Left ventricle myocardium superior (tissue), 1 donor: ENCODE results near the gene COL24A1. TPM values are rescaled to one million over a fixed set of nuclear protein-coding genes. Genes with fewer than 3 reads are reported as not detected.
"Not testable (repeated sequence)": the region's sequence is repeated elsewhere in the genome, so short reads cannot be mapped to it uniquely, and the experiment has no call there.

Source experiments
- ATAC-seq: fragments of 200-7000 bp; cut with Tn5 transposase; one replicate; pipeline ENCODE4 v1.9.1; 2020; ENCODE audit warnings: mild to moderate bottlenecking, moderate library complexity
- DNase-seq: peaks from one replicate; pipeline ENCODE4 v3.0.0-alpha.2; 2020
- intact Hi-C: fragments of 100-400 bp; cut with micrococcal nuclease; formaldehyde crosslinking; loops from one replicate; pipeline ENCODE4 v1.11.0; 2022
- total RNA-seq: library from RNA; stranded (reverse); fragmentation: NEBNext Ultra II Directional; extraction: Animal tissue kit (Norgen Biotek cat#: 25700); gene quantifications from one replicate; pipeline ENCODE4 v1.2.1, GENCODE V29; 2021
- donor health status: DM: no; HTN: yes; CAD: no; lungs with severe emphysema.

Gene COL24A1
- total RNA-seq, 1 donor from 2014 or later = 0.82 TPM

DNA sequence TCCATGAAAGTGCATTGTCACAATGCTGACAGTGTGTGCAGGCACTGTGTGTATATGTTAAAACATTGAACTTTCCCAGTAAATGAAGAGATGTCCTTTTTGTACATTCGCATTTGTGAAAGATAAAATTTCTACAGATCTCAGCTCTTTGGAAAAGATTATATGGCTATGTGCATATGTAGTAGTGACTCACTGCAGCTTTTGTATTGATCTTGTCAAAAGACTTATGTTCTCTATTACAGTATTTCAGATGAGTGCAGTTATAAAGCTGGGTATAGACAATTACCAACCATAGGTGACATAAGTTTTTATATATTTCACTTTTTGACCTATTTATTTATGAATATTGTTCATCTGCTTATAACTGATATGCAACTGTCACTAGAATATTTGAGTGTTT is 212.6 kb downstream of the COL24A1 start:
- ATAC-seq = no peak
- intact Hi-C loops = no loop called here
- no peak for DNase-seq

DNA sequence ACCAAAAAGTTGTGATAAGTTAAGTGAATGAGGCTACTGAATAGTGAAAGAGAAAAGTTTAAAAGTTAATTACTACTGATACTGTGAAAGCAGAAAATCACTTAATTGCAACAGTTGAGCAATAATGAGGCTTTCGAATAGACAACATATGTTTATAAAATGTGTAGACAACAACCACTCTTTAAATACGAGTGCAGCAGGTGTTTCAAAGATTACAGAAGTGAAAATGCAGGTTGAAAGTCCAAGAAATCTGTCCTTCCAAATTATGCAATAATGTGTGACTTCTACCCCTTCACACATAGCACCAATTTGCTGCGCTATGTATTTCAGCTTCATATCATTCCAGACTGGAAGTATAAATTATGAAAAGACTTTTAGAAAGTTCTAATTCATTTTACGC is 213.0 kb downstream of the COL24A1 start:
- ATAC-seq = no peak
- DNase-seq = no peak
- intact Hi-C loops = no loop called here

DNA sequence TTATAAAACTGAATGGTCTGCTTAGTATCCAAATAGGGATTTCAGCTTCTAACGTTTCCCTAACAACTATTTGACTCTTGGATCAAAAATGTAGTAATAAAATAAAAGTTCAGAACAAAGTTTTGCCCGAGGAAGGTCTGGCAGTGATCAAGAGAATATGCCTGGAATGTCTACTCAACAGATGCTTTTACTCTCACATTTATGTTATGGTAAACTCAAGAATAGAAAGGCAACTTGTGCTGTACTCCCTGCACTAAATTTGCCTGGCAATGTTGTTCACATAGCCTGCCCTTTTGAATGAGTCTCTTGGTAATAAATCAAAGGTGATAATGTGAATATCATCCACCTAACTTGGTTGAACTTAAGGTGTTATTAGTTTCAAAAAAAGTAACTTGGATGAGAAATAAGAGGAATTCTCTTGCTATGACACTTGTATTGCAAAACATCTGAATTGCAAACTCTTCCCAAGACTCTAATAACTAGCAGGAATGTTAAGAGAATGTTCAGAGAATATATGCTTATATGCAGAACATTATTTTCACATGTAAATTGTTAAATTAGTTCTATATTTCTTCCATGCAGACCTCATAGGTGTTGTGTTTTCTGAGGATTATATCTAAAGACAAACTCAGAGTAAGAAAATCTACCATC is 215.8 kb downstream of the COL24A1 start:
- intact Hi-C loops = no loop called here
- no peak for DNase-seq
- no peak for ATAC-seq

DNA sequence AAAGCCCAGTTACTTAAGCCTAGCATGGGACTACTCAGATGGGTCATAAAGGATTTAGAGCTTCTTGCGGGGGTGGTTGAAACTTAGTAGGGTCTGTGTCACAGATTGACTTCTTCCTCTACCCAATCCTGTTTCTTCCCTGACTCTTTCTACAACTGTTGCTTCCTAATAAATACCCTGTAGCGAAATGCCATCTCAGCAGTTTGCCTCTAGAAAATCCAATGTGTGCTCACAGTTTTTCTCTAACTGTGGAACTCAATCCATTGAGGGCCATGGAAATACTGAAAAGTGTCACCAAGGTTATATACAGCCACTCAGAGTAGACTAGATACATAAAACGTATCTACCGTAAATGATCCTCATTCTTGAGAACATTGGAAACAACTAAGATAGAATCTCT is 217.7 kb downstream of the COL24A1 start:
- no peak for ATAC-seq
- DNase-seq = no peak
- intact Hi-C loops = no loop called here

DNA sequence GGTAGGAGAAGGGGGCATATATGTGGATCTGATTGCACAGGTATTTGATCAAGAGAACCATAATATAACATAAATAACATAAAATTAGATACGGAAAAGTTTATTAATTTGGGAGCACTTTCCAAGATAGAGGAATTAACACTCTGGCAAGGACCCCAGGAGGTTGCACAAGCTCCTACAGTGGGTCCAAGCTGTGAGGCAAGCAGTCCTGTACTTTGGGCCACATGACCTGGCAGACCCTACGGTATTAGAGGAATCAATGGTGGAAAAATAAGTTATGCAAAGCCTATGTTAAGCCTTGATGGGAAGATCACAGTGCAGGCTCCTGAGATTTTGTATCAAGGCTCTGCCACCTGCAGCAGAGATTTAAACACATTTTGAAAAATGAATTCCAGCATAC is 220.1 kb downstream of the COL24A1 start:
- DNase-seq = peak; percentile 43
- intact Hi-C loops = no loop called here
- ATAC-seq = peak; percentile 78

DNA sequence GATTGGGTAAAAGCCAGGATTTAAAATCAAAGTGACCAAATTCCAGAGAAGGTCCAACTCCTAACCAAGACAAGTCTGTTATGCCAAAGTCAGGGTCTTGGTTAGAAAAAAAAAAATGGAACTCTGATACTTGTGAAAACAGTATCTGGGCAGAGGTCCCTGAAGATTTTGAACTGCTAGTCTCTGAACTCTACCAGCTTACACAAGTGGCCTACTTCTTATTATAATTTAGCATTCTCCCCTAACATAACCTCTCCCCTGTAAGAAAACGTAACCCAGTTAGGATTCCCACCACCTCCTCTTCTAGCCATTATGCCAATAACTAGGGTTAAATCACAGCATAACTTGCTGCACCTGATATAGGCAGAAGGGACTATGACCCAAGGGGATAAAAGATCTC is 220.5 kb downstream of the COL24A1 start:
- ATAC-seq (no peak), DNase-seq (no peak)
- intact Hi-C loops = no loop called here

DNA sequence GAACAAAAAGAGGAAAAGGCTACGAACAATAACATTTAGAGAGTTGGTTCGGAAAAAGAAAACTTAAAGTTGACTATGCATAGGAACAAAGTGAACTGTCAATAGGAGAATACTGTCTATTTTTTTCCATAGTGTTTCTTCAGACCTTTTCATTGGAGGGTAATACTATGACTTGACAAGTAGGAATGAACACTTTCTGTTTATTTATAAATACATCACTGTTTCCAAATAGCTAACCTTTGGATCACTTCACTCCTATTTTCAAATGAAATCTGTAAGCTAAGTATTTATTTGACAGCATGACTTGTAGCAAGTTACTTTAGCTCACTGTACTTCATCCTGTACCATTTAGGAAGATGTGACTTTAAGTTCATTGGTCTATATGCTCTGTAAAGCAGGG is 221.3 kb downstream of the COL24A1 start:
- DNase-seq = no peak
- no peak for ATAC-seq
- intact Hi-C loops = no loop called here

DNA sequence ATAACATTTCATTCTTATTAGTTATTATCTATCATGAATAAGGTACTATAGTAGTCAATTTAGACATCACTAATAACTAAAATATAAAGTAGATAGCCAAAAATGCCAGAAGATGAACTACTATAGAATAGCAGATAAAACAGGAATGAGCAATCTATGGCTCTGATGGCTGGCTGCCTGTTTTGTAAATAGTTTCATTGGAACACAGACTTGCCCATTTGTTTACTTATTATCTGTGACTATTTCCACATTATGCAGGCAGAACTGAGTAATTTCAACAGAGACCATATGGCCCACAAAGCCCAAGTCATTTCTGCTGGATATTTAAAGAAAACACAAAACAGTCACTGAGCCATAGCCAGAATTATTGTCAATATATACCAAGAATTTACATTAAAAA is 222.1 kb downstream of the COL24A1 start:
- intact Hi-C loops = no loop called here
- DNase-seq (no peak), ATAC-seq (no peak)

DNA sequence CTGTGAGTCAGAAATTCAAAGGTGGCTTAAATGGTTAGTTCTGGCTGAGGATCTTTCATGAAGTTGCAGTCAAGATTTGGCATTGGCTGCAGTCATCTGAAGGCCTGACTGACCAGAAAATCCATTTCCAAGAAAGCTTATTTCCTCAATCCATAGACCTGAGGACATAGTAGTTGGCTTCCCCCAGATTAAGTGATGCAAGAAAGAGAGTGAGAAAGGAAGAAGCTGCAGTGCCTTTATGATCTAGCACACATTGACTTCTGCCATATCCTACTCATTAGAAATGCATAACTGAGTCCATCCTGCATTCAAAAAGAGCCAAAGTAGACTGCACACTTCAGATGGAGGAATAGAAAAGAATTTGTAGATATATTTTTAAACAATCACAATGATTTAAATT is 222.6 kb downstream of the COL24A1 start:
- intact Hi-C loops = no loop called here
- DNase-seq (no peak), ATAC-seq (peak; percentile 48)

DNA sequence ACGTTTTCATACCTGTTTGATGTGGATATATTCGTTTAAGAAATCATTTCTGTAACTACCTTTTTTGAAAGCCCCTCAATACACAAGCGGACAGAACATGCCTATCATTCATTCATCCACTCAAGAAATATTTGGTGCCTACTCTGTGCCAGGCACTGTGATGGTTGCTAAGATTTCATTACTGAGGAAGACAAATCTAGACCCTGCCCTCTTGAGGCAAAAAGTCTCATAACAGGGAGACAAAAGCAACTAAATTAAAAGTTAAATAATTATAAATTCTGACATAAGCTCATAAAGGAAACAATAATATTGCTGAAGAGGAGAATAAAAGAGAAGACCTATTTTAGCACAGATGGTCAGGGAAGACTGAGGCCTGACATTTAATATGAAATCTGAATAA is 244.8 kb downstream of the COL24A1 start:
- intact Hi-C loops = no loop called here
- no peak for ATAC-seq
- DNase-seq = no peak

DNA sequence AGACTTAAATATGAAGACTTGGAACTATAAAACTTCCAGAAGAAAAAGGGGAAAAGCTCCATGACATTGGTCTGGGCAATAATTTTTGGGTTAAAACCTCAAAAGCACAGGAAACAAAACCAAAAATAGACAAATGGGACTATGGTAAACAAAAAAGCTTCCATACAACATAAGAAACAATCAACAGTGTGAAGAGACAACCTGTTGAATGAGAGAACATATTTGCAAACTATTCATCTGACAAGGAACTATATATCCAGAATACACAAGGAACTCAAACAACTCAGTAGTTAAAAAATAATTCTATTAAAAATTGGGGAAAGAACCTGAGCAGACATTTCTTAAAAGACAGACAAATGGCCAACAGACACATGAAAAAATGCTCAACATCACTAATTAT is 255.7 kb downstream of the COL24A1 start:
- DNase-seq (no peak), ATAC-seq (no peak)
- intact Hi-C loops = no loop called here

DNA sequence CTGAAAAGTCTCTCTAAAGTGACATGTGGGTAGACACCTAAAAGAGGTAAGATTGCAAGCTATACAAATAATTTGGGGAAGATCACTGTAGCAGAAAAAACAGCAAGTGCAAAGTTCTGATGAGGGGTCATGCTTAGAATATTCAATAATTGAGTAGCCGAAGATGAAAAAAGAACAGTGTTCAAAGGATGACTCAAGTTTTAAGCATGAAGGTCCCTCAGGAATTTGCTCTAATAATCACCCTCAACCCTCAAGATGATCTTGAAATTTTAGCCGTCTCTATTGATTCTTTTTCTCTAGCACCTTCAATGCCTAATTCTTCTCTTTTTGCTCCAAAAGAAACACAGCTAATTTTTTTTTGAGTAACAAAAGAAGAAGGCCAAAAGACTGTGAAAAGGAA is 257.7 kb downstream of the COL24A1 start:
- intact Hi-C loops = no loop called here
- ATAC-seq = no peak
- DNase-seq = no peak

DNA sequence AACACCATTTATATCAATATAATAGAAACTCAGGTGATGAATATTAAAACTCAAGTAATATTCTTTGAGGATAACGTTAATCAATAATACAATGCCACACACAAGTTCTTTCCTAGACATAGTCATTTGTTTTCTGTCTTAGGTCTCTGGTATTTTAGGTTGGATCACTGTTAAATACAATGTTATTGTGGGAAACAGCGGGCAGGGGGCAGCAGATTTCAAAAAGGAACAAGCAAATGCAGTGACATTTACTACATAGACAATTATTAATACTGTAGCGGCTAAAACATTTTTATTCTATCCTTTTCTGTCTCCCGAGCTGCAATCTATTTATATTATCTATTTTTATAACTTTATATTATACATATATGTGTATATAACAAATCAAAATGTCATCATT is 261.9 kb downstream of the COL24A1 start:
- DNase-seq (peak; percentile 33), ATAC-seq (no peak)
- intact Hi-C loops = no loop called here

DNA sequence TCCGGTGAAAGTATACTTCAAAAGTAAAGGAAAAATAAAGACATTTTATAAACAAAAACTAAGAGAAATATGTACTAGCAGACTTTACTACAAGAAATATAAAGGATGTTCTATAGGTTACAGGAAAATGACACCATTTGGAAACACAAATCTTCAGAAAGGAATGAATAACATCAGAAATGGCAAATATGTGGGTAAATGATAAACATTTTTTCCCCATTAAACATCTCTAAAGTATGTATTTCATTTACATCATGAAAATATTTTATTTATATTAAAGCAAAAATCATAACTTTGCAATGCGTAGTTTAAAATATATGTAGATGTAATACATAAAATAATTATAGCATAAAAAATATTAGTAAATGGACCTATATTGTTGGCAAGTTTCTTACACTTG is 264.2 kb downstream of the COL24A1 start:
- no peak for DNase-seq
- ATAC-seq = no peak
- intact Hi-C loops = no loop called here

DNA sequence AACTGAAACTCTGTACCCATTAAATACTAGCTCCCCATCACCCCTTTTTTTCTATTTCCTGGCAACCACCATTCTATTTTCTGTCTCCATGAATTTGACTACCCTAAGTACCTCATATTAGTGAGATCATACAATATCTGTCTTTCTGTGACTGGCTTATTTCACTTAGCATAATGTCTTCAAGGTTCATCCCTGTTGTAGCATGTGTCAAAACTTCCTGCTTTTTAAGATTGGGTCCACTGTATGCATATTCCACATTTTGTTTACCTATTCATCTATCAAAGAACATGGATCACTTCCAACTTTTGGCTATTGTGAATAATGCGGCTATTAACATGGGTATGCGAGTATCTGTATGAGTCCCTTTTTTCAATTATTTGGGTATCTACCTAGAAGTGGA is 266.7 kb downstream of the COL24A1 start:
- no peak for DNase-seq
- ATAC-seq = no peak
- intact Hi-C loops = no loop called here

DNA sequence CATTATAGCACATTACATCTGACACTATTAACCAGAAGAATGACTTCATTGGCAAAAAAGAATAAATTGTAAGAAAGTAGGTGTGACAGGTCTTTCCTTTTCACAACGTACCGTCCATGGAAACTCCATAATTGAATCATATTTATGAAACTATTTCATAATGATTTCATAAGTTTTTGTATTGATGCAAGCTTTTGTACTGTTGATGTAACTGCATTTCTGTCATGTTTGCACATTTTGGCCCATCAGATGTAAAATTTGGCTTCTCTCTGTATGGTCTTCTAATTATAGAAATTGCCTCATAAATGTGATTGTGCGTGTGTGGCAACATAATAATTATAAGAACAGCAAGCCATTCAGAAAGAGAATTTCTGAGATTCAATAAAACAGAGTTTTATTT is 267.7 kb downstream of the COL24A1 start:
- DNase-seq (no peak), ATAC-seq (no peak)
- intact Hi-C loops = no loop called here

DNA sequence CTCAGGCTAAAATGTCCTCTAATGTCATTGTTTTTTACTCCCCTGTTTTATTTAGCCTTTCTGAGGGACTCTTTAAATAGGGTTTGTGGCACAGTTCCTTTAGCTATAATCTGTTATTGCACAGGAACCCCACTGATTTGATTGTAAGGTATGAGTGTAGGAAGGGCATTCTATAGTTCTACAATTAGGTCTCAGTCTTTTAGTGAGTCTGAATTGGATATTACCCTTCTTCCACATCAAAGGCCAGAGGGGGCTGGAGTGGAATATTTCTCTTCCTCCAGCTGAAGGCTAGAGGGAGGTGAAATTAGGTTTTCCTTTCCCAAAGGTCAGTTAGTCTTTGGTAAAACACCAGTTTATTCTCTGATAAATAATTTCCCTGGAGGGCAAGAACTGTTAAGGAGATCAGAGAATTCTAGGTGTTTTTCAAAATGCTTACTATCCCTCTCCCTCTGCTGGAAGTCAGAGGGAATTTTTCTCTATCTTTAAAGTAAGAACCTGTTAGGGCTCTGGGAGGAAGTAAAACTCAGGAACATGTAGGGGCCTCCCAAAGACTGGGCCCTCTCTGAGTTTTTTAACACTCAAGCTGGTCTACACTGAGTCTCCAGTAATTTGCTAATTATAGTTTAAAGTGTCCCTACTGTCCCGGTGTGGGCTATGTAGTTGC is 272.1 kb downstream of the COL24A1 start:
- DNase-seq = no peak
- intact Hi-C loops = no loop called here
- ATAC-seq = no peak

DNA sequence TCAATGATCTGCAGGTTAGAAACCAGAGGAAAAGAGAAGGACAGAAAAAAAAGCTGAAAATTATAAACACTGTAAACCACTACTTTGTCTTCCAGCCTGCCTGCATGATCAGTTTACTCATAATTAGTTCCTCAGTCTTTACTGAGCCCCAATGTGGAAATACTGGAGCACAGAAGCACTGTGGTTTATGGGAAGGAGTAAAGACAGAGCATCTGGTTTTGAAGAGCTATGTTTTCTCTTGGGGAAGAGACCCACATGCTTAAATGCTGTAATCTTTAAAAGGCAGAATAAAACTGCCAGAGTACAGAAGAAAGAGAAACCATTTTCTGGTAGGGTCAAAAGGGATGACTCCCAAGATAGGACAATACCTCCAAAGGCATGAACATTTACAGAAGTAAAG is 289.4 kb downstream of the COL24A1 start:
- no peak for ATAC-seq
- DNase-seq = no peak
- intact Hi-C loops = no loop called here

DNA sequence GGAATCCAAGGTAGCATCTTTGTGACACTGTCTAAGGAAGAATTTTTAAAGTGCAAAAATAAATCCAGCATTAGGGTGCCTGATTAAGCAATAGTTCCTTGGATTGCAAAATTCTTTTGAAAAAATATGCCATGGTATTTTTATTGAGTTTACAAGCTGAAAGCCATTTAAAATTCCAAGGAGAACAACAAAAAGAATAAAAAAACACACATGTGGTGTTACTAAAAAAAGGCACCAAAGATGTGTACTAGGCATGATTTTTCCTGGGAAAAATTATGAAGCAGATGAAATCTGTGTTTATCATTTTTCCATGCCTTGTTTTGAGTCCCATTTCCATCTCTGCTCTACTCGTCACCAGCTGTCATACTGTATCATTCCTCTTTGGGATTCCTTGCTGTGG is 291.4 kb downstream of the COL24A1 start:
- ATAC-seq = no peak
- intact Hi-C loops = no loop called here
- no peak for DNase-seq

DNA sequence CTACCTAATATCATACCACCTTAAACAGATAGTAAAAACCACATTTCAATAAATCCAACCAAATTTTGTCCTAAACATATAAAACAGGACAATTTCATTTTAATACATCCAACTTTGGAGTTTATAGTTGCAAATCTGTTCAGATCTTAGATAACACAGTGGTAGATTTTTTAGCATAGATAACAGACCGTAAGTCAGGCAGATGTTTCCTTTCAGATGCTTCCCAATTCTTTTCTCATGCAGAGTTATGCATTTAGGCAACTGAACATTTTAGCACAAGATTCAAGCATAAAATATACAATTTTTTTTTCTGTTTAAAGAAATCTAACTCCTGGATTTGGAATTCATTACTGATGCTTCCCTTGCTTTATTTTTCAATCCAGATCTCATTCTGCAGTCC is 291.8 kb downstream of the COL24A1 start:
- intact Hi-C loops = no loop called here

DNA sequence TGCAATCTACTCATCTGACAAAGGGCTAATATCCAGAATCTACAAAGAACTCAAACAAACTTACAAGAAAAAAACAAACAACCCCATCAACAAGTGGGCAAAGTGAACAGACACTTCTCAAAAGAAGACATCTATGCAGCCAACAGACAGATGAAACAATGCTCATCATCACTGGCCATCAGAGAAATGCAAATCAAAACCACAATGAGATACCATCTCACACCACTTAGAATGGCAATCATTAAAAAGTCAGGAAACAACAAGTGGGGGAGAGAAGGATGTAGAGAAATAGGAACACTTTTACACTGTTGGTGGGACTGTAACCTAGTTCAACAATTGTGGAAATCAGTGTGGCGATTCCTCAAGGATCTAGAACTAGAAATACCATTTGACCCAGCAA is 292.9 kb downstream of the COL24A1 start:
- intact Hi-C loops, DNase-seq, ATAC-seq: not testable (repeated sequence)

More for the DNA sequence above, 291.8 kb downstream of the COL24A1 start:
- ATAC-seq (no peak), DNase-seq (no peak)
